CD1c-positive myeloid dendritic cell (primary cell): Measurements from ENCODE around the gene TMEM129.

Experiments used
- DNase-seq: peaks from one replicate; pipeline ENCODE4 v3.0.0-alpha.2; 2016; ENCODE audit errors: extremely low spot score

The TMEM129 gene

DNA sequence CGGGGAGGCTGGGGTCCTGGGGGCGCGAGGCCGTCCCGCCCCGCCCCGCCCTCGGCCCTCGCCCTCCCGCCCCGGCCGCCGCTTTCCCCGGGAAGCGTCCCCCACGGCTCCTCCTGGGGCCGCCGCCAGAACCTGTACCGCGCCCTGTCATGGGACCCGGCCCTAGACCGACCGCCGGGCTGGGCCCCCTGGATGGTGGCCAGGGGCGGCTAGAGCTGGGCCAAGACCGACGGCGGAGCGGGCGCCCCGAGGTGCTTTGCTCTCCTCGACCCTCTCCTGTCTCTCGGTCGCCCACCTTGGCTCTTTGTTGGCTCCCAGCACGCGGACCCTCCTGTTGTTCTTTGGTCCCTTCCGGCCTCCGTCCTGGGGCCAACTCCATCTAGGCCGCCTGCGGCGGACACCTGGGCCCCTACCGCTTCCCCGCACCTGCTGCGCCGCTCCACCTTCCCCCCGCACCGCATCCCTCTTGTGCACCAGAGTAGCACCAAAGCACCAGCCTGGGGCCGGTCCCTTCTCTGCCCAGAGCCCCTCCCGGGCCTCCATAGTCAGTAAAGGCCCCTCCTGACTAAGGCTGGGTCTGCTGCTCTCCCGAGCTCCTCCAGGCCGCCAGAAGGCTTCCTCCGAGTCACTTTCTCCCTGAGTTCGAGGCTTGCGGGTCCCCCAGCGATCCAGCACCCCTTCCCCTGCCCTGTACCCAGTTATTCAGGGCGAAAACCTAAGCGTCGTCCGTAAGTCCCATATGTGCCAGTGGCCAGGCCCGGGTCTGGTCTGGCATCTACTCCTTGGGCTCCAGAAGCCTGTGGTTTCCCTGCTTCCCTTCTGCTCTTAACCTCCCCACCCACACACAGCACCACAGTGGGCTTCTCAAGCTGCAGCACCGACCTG, 785 bp upstream of the TMEM129 start:
- peak; percentile 28 for DNase-seq

DNA sequence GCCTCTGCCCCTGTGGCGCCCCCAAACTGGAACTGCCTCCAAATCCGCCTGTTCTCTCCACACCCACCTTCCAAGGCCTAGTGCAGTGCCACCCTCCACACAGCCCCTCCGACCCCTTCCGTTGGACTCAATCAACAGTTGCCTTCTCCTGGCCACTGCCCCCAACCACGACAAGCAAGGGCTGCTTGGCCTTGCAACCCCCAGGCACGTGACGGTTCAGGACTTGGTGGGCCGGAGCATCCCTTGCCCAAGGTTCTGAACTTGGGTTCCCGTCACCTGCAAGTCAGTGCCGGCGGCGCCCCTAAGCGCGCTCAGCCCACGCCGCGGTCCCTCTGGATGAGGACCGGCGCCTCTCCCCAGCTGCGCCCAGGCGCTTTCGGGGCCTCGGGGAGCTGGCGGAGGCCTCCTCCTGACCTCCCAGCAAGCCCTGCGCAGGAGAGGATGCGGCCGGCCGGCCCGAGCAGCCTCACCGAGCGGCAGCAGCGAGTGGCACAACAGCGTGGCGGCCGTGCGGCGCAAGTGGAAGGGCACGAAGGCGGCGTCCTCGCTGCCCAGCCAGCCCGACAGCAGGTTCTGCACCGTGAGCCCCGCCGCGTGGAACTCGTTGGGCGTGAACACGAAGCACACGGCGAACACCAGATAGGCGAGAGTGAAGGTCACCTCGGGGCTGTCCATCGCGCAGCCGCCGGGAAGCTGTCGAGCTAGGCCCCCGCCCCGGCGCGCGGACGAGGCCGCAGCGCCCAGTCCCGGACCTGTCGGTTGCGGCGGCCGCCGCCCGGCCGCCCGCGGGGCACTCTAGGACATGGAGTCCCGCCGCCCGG, 750 bp downstream of the TMEM129 start:
- peak; percentile 35 for DNase-seq

DNA sequence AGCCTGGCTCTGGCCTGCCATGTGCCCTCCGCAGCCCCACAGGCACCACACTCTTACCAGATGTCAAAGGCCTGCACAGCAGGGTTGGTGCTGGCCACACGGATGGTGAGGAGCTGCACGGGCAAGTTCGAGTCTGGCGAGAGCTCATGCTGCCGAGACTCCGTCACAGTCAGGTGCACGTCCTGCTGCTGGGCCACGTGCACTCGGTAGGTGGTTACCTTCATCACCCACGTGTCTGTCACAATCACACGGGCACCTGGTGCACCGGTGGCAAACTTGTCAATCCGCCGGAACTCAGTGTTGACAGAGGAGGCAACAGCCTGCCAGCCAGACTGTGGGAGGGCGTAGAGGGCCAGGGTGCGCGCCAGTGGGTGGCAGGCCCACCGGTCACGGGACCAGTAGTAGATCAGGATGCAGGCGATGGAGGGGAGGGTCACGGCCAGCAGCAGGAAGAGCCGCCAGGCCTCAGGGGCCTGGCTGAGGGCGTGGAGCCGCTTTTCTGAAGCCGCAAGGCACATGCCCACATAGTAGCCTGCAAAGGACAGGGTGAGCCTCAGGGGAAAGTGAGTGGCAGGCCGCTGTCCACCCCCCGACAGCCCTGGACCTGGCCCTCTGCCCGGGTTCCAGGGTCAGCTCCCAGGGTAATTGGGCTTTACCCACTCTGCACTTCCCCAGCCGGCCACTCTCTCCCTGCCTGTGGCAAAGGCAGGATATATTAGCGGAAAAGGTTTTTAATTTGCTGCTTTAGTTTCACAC, 2.9 kb downstream of the TMEM129 start:
- no peak for DNase-seq

DNA sequence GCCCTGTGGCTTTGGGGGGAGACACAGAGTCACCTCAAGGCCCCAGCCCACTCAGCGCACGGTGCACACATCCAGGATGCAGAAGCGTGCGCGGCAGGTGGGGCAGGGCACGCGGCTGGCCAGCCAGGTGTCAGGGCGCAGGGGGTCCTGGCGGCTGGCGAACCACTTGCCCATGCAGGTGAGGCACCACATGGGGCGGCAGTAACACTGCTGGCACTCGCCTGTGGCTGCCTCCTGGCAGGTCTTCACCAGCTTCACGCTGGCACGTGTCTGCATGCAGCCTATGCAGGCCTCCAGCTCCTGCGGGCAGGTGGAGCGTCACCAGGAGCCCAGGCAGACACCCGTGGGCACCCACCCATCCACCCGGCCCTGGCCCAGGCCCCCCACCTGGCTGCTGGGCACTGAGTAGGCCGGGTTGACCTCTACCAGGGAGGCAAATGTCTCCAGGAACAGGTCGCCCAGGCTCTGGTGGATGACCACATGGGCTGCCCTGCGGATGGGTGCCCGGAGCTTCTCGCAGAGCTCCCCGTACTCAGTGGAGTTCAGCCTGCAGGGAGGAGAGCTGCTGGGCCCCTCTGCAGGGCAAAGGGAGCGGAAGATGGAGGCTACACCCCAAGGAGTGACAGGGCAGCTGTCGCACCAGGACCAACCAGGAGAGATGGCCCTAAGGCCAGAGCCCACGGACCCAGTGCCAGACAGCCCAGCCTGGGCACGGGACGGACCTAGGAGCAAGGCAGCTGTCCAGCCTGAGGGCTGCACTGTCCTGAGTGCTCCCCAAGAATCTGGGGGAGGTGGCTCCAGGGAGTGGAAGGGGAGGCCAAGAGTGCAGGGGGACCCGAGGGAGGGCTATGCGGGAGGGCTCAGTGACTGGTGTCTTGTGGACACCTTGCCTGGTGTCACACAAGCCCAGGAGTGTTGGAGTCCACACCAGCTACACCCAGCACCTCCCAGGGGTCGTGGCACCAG, 3.7 kb downstream of the TMEM129 start:
- DNase-seq: no peak

DNA sequence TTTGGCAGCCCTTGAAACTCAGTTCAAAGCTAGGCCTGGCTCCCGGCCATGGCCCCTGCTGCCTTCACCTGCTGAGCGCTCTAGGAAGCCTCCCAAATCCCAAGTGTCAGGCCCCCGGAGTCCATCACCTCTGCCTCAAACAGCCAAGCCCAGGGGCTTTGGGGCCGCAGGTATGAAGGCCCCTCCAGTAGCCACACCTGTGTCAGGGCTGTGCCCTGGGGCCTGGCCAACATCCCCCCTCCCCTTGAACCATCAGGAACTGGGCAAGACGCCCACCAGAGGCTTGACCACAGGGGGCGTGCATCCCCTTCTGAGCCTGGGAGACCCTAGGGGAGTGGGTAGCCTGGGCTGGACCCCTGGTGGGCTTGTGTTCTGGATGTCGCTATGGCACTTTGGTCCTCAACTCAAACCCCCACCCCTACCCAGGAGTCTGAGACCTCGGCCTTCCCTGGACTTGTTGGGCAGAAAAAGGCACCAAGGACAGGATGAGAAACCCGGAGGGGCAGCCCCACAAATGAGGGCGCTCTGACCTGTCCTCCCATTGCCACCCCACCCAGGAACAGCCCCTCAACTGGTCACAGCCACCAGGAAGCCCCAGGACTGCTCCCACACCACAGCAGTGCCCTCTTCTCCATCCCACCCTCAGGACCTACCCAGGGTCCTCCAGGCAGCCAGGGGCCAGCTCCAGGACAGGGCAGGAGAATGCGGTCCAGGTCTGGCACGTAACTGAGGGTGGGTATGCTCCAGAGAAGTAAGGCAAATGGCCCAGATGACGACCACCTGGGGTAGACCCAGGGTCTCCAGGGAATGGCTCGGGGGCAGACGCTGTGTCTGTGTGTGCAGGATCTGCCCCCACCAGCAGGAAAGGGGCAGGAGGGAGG, 4.8 kb downstream of the TMEM129 start:
- DNase-seq: no peak

DNA sequence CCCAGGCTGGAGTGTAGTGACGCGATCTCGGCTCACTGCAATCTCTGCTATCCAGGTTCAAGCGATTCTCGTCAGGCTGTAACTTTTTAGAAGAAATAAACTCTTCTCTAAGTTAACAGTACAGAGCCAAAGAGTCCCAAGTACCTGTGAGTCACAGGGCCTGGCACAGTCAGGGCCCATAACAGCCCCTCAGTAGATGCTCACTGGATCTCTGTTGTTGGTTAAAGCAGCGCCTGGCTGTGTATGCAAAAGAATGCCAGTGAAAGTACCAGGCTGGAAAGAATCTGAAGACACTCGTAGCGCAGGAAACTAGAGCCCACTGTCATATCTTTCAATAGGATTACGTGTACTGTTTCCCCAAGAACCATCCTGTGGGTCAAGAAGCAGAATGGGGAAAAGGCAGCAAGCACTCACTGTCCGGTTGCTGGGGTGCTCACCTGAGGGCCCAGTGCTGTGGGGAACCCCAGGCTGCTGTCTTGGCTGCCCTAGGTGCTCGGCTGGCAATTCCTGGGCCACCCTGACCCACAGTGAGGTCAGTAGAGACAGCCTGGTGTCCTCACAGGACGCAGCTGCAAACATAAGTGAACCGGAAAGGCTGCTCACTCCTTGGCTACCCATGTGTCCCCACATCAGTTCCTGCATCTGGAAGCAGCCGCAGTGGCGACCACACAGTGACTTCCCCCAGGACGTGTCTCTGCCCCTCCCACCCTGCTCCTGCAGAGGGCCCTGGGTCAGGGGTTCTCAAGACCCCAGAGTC, 5.9 kb downstream of the TMEM129 start:
- DNase-seq: peak; percentile 29

DNA sequence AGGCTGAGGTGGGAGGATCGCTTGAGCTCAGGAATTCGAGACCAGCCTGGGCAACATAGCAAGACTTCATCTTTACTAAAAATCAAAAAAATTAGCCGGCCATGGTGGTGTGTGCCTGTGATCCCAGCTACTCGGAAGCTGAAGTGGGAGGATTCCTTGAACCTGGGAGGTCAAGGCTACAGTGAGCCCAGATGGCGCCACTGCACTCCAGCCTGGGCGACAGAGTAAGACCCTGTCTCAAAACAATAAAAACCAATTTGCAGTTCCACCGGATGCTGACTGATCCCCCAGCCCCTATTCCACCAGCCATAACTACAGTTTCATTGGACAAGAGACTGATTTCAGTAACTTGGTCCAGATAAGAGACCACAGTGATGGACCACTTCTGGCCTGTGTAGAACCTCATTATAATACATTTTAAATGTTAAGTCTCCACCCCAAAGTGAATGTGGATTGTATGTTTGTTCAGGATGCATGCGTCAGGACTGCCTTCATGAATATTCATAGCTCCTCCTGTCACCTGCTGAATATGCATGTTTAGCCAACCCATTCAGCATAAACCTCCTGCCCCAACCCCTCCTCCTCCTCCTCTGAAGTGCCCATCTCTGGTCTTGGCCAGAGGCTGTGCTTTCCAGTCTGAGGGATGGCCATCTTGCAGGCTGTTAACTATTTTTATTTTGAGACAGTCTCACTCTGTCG, 6.7 kb downstream of the TMEM129 start:
- no peak for DNase-seq

DNA sequence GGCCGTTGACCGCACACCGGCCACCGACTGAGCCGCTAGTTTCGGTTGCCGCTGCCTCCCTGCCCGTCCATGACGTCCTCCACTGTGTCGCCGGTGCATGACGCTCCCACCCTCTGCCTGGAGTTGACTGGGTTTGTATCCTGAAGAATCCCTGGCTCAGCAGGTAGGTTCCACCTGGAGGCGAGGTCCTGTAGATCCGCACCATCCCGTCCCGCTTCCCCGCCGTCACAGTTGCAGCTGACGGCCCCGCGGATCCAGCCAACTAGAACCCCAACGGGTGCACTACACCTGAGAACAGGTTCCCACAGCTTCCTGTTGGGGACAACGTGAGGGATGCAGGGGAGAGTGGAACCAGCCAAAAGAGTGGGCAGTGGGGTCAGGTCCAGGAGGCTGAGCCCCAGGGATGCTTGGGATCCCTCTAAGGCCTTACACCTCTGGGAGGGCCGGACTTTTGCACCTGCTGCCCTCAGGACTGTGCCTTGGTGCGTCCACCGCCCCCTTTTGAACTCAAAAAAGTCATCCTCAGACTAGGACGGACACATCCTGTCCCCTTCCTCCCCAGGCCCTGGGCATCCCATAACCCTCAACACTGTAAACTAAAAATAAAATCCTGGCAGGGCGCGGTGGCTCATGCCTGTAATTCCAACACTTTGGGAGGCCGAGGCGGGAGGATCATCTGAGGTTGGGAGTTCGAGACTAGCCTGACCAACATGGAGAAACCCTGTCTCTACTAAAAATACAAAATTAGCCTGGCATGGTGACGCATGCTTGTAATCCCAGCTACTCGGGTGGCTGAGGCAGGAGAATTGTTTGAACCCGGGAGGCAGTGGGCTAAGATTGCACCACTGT, 7.9 kb downstream of the TMEM129 start:
- no peak for DNase-seq

DNA sequence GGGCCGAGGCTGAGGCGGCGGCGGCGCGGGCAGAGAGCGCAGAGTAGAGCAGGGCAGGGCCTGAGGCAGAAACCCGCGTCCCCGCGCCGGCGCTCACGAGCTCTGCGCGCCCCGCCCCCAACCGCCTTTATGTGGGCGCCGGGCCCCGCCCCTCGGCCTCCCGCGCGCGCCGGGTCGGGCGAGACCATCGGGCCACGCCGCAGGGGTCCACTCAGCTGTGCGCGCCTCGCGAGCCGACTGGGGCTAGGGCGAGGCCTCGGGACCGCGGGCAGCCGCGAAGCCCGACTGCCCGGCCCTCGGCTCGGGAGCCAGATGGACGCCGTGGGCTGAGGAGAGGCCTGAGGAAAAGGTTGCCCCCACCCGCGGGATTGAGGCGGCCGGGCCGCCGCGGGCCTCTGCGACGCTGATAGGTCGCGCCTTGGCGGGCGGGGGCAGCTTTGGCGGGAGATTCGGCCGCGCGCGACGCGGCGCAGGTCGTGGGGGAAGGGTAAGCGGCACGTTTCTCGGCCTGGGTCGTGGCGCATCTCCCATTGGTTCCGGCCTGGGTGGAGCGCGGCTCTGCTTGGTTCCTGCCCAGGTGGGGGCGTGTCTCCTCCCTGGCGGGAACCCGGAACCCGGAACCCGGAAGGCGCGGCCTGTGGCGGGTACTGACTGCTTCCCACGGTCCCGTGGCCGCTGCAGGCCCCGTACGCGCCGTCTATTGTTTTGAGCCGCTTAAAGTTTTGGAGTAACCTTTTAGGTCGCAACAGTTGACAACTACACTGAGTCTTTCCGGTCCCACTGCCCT, 8.7 kb downstream of the TMEM129 start, which contains the start of gene SLBP:
Gene SLBP (minus strand): TSS at position 104 of the 787 bp plus-strand sequence. CDS start 131 bp downstream, outside the sequence.
- peak; percentile 99 for DNase-seq

DNA sequence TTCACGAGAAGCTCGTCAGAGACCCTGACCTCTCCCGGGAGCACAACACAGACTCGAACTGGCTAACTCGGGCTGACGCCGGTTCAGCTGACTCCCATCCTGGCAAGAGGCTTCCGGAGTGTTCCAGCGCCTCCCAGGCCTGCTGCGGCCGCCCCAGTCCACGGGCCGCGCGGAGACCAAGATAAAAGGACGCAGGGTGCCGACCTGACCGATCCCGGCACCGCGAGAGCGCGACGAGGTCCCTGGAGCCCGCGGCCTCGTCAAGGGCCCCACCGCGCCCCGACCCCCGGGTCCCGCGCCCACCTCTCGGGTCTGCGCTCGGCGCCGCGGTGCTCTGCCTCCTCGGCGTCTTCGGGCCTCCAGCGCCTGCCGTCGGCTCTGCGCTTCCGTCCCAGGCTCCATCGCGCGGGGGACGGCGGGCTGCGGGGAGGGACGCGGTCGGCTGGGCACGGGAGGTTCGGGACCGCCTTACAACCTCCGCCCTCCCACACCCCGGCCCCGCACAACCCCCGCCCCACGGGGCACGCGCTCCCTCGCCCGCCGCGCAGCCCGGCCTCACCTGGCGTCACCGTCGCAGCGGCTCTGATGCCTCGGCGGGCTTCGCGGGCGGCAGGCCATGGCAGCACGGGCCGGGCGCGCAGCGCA, 9.4 kb downstream of the TMEM129 start:
- peak; percentile 38 for DNase-seq

DNA sequence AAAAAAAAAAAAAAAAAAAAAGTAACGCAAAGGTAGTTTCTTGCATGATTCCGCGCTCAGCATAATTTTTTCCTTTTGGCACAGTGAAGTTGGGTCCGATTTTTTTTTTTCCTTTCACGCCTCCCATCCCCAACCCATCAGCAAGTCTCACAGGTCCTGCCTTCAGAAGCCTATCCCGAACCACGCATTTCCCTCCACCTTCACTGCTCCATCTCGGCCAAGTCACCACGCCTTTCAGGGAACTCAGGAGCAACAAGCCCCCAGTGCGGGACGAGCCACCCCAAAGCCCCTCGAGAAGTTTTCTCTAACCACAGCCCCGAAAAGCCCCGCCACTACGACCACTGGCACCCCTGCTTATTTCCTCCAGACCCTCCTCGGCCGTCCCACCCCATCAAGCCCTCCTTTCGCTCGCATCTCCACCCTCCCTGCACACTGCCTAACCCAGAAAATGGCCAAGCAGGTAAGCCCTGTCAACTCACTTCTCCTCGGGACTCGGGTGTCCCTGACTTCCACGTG, 10.0 kb downstream of the TMEM129 start:
- no peak for DNase-seq

DNA sequence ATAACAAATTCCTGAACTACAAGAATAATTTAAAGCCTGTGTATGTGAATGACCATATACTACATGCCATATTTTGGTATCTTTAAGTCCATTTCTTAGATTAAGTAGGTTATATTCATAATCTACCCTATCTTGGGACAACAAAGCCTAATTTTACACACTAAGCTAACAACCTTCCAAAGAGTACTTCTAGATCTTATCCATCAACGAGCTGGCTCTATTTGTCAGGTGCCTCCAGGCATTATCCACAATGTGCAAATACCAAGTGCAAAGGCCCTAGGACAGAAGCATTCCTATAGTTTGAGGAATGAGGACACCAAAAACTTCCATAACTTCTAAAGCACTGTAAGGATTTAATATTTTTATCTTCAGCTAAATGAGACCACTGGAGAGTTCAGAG, 12.5 kb downstream of the TMEM129 start:
- no peak for DNase-seq

DNA sequence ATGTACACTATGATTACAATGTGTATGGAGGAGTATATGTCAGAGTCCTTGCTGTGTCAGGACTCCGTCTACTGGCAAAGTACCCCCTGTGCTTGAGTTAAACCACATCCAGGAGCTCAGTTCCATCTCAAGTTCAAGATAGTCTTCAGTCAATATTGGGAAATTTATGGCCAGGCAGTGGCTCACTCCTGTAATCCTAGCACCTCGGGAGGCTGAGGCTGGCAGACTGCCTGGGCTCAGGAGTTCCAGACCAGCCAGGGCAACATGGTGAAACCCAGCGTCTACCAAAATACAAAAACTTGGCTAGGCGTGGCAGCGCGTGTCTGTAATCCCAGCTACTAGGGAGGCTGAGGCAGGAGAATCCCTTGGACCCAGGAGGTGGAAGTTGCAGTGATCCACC, 14.8 kb downstream of the TMEM129 start:
- no peak for DNase-seq

DNA sequence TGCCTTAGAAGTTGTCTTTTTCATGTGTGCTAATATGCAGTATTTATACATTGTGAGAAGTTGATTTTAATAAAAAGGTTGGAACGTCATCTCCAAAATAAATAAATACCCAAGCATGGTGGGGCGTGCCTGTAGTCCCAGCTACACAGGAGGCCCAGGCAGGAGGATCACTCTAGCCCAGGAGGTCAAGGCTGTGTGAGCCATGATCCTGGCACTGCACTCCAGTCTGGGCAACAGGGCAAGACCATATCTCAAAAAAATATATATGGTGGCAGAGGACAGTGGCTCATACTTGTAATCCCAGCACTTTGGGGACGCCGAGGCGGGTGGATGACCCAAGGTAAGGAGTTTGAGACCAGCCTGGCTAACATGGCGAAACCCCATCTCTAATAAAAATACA, 15.4 kb downstream of the TMEM129 start:
- DNase-seq: no peak

DNA sequence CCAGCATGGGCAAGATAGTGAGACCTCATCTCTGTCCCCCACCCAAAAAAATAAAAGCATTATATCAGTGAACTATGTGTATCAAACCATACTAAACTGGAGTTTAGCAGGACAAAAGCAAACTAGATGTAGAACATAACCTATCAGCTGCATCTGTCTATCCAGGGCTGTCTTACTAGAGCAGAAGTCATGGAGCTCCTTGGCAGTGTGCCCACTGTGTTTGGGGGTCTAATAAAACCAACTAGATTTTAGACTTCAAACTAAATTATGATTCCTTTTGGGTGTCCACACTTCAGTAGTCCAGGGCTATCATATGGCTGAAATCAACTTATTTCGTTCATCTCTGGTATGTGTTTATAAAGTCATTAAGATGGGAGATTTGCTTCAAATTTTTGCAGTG, 17.3 kb downstream of the TMEM129 start:
- no peak for DNase-seq

DNA sequence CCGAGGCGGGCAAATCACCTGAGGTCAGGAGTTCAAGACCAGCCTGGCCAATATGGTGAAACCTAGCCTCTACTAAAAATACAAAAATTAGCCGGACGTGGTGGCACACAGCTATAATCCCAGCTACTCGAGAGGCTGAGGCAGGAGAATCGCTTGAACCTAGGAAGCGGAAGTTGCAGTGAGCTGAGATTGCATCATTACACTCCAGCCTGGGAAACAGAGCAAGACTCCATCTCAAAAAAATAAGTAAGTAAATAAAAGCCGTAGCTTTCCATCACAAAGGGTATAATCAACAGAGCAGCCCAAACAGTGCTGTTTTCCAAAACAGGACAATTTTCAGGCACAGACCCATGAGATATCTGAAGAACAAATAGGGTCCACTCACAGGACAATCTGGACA, 19.5 kb downstream of the TMEM129 start:
- DNase-seq: peak; percentile 44
